ENCODE results near the gene GBE1. TPM values are rescaled to one million over a fixed set of nuclear protein-coding genes. Genes with fewer than 3 reads are reported as not detected.

The GBE1 gene
- total and polyA plus RNA-seq, 10 of the 15 experiments (the other 5 are each of a cell fraction or from before 2014, with no cell fraction given): 21.4 to 62.2 (median 41.5) TPM

DNA sequence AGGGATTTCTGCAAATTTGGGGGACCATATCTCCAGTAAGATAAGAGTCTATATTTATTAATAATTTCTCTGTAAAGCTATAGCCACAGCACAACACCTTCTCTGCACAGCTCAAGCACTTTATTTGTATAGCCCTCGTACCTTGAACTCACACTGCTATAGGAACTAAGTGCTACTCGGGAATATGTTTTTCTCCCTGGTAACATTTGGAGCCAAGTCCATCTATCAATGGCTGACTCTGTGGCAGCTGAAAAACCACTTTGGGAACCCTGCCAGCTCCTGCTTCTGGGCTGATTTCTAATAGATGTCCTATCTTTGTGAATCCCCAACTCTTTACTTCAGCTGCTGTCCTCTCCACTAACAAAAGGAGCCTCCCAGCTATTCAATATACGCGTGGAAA is 298.5 kb downstream of the GBE1 start:
- H3K9me3 ChIP-seq (replicated peaks; ENCODE audit: control insufficient read depth, insufficient read depth, low read length): no peaks in the 10 kb centered on the region
- DNase-seq (ENCODE audit: low read depth, low spot score): no peak
- no peaks in the 10 kb centered on the region for H3K79me2 ChIP-seq (ENCODE audit: control insufficient read depth, insufficient read depth, low read length)
- H3K4me3 ChIP-seq: no peak overlapping the region
- POLR2A ChIA-PET: no interaction called here
- no peak overlapping the region for H3K4me2 ChIP-seq (ENCODE audit: control insufficient read depth, insufficient read depth)
- no peak overlapping the region for H2AFZ ChIP-seq (ENCODE audit: control insufficient read depth, low read depth, low read length)
- no peak for FAIRE-seq
- H3K27me3 ChIP-seq (replicated peaks in 1 of 2; ENCODE audit: control insufficient read depth in 2 of 2, insufficient read depth in 2 of 2, low read length in 1 of 2): no peaks in the 10 kb centered on the region; a peak in 1 of 4 replicates
- RAD21 ChIA-PET (ENCODE audit: unreplicated experiment): no interaction called here
- no TSS peak for BruUV-seq (replicated peaks)
- ATAC-seq: no peak
- no peaks in the 10 kb centered on the region for H4K20me1 ChIP-seq (ENCODE audit: control insufficient read depth, insufficient read depth)
- H3K36me3 ChIP-seq (ENCODE audit: control insufficient read depth in 2 of 2, insufficient read depth in 2 of 2, low read length in 1 of 2): no peaks in the 10 kb centered on the region
- intact Hi-C loops (cut with micrococcal nuclease; ENCODE audit: unreplicated experiment): no loop called here
- no peak for TF ChIP-seq NRF1 (conservative IDR thresholded peaks at IDR 0.05; ENCODE audit: low read depth, low read length)
- TF ChIP-seq, protein P1, sequence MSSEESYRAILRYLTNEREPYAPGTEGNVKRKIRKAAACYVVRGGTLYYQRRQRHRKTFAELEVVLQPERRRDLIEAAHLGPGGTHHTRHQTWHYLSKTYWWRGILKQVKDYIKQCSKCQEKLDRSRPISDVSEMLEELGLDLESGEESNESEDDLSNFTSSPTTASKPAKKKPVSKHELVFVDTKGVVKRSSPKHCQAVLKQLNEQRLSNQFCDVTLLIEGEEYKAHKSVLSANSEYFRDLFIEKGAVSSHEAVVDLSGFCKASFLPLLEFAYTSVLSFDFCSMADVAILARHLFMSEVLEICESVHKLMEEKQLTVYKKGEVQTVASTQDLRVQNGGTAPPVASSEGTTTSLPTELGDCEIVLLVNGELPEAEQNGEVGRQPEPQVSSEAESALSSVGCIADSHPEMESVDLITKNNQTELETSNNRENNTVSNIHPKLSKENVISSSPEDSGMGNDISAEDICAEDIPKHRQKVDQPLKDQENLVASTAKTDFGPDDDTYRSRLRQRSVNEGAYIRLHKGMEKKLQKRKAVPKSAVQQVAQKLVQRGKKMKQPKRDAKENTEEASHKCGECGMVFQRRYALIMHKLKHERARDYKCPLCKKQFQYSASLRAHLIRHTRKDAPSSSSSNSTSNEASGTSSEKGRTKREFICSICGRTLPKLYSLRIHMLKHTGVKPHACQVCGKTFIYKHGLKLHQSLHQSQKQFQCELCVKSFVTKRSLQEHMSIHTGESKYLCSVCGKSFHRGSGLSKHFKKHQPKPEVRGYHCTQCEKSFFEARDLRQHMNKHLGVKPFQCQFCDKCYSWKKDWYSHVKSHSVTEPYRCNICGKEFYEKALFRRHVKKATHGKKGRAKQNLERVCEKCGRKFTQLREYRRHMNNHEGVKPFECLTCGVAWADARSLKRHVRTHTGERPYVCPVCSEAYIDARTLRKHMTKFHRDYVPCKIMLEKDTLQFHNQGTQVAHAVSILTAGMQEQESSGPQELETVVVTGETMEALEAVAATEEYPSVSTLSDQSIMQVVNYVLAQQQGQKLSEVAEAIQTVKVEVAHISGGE (CRISPR knock-in tag; IDR thresholded peaks at IDR 0.05): no peak
- TF ChIP-seq EGR1 (IDR thresholded peaks at IDR 0.05; ENCODE audit: borderline replicate concordance in 1 of 2, low read depth in 2 of 2, low read length in 2 of 2): no peak
- TF ChIP-seq, protein P2, sequence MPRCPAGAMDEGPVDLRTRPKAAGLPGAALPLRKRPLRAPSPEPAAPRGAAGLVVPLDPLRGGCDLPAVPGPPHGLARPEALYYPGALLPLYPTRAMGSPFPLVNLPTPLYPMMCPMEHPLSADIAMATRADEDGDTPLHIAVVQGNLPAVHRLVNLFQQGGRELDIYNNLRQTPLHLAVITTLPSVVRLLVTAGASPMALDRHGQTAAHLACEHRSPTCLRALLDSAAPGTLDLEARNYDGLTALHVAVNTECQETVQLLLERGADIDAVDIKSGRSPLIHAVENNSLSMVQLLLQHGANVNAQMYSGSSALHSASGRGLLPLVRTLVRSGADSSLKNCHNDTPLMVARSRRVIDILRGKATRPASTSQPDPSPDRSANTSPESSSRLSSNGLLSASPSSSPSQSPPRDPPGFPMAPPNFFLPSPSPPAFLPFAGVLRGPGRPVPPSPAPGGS (IDR thresholded peaks at IDR 0.05; ENCODE audit: borderline replicate concordance, insufficient read depth, low read depth, low read length, poor library complexity, severe bottlenecking): no peak
- TF ChIP-seq, protein P3, sequence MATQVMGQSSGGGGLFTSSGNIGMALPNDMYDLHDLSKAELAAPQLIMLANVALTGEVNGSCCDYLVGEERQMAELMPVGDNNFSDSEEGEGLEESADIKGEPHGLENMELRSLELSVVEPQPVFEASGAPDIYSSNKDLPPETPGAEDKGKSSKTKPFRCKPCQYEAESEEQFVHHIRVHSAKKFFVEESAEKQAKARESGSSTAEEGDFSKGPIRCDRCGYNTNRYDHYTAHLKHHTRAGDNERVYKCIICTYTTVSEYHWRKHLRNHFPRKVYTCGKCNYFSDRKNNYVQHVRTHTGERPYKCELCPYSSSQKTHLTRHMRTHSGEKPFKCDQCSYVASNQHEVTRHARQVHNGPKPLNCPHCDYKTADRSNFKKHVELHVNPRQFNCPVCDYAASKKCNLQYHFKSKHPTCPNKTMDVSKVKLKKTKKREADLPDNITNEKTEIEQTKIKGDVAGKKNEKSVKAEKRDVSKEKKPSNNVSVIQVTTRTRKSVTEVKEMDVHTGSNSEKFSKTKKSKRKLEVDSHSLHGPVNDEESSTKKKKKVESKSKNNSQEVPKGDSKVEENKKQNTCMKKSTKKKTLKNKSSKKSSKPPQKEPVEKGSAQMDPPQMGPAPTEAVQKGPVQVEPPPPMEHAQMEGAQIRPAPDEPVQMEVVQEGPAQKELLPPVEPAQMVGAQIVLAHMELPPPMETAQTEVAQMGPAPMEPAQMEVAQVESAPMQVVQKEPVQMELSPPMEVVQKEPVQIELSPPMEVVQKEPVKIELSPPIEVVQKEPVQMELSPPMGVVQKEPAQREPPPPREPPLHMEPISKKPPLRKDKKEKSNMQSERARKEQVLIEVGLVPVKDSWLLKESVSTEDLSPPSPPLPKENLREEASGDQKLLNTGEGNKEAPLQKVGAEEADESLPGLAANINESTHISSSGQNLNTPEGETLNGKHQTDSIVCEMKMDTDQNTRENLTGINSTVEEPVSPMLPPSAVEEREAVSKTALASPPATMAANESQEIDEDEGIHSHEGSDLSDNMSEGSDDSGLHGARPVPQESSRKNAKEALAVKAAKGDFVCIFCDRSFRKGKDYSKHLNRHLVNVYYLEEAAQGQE (IDR thresholded peaks at IDR 0.05; ENCODE audit: low read depth, low read length): no peak
- TF ChIP-seq HDGF (IDR thresholded peaks at IDR 0.05): no peak
- TF ChIP-seq HDAC2 (IDR thresholded peaks at IDR 0.05): no peak
- no peak for TF ChIP-seq TBL1XR1 (IDR thresholded peaks at IDR 0.05; ENCODE audit: low read depth, low read length)
- in situ Hi-C loops (cut with MboI): no loop called here
- H3K9ac ChIP-seq (ENCODE audit: control insufficient read depth, insufficient read depth, low read length): no peak overlapping the region
- no peak overlapping the region for H3K27ac ChIP-seq (ENCODE audit: control insufficient read depth, insufficient read depth)
- CTCF ChIA-PET: interaction anchor here (1.0 kb wide), 1 partner anchor 669 kb away, joined by 4 read pairs; no protein-coding TSS in a partner anchor
- WGBS (ENCODE audit: insufficient coverage, insufficient replicate concordance, low lambda C conversion rate, missing lambda C conversion rate): 16% methylated on average over 4 of the region's 4 CpGs
- SMC1A ChIA-PET (ENCODE audit: uncharacterized antibody, unreplicated experiment): interaction anchor here (1.0 kb wide), 2 partner anchors 12 to 16 kb away, joined by 3 to 4 read pairs; no protein-coding TSS in a partner anchor
- H3K4me1 ChIP-seq (ENCODE audit: control insufficient read depth, insufficient read depth, low read length): no peaks in the 10 kb centered on the region
